GM19455 (cell line): Measurements from ENCODE around the gene TMEM117.
A peak's percentile ranks its signal among the peaks of the same experiment; 100 is the strongest.

ENCODE experiments used
- ATAC-seq: cut with Tn5 transposase; IDR thresholded peaks from one replicate; pipeline ENCODE4 v1.9.1; 2021; ENCODE audit not compliant: unreplicated experiment

The TMEM117 gene

DNA sequence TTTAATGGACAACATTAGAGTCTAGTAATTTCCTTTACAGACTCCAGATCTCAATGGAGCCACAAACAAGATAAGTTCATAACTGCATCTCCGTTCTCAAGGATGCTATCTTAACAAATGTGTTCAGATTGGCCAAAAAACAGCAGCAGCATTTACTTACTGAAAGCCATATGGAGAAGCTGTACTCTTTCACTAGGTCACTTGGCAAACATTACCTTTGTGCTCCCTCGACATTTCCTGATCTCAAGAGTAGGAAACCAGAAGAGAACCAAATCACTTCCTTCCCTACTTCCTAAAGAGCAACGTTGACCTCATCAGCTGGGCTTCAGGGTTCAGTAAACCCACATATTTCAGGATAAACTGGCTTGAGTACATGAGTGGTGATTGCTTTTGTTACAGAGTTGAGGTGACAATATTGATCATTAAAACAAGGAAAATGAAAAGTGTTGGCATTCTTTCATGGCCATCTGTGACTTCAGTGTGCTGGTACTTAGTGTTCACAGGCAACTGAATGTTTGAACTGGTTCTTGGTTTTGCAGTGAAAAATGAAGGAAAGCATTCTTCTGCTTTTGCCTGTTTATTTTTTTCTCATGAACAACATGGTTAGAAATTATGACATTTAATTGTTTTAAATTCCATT, 449.6 kb downstream of the TMEM117 start:
- no peak for ATAC-seq

DNA sequence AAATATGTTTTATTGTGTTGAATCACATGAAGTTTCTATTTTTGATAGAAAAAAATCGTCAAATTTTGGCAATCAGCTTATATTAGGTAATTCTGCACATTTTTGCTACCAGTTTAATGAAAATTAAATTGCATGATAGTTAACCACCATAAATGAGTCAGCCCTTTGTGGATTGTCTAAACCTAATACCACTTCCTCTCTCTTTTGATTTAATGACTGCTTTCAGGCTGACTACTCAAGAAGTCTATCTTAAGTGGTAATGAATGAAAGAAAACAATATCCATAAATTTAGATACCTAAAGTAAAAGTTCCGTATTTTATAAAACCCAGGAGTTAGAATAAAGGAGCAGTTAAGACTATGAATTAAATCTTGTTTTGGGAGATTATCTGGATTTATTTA, 450.5 kb downstream of the TMEM117 start:
- no peak for ATAC-seq

DNA sequence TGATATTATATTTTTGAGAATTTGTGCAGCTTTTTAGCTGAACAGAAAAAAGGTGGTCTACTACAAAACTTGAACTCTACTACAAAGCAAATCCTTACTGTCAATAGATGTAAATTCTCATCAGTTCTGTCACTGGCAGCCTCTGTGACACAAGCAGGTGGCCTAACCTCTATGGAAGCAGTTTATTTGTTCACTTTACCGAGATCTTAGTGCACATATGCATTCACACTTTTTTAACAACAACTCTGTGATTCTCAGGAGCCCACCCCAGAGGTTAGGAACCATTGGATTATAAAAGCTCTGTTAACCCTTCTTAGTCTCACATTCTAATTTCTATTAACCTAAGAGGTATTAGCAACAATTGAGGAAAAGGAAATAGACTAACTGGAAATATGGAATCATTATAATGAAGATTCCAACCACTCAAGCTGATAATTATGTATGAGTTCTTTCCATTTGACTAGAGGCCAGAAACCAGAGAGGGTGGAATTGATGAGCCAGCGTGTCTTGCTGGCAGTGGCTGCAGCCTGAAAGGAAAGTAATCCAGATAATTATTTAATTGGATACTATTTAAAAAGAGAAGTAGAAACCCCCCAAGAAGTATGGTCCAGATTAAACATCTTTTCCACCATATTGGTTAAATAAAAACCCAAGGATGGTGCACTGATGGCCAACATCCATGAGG, 451.1 kb downstream of the TMEM117 start:
- no peak for ATAC-seq

DNA sequence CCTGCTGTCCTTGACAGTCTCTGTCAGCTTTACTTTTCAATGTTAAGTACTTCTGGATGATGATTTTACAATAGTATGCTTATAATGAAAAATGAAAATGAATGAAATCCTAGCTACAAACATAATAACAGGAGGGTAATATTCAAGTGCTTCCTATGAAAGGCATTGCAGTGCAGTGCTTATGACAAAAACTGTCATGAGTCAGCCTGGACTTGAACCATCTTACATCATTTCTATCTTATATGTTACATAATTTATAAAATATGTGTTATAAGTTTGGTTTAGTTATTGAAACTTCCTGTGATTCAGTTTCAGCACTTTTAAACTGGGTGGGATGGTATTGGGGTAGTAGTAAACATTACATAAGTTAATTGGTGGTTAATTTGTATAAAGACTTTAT, 451.7 kb downstream of the TMEM117 start:
- ATAC-seq = no peak

DNA sequence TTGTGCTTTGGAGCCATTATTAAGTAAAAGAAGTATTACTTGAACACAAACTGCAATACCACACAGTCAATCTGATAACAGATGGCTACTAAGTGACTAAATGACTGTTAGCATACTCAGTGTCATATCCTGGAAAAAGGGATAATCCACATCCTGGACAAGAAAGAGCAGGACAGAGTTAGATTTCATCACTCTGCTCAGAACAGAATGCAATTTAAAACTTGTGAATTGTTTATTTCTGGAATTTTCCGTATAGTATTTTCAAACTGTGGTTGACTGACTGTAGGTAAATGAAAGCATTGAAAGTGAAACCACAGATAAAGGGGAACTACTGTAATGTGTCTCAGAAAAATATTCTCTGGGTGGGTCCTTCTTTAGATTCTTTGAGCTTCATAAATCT, 458.8 kb downstream of the TMEM117 start:
- ATAC-seq = peak; percentile 98

DNA sequence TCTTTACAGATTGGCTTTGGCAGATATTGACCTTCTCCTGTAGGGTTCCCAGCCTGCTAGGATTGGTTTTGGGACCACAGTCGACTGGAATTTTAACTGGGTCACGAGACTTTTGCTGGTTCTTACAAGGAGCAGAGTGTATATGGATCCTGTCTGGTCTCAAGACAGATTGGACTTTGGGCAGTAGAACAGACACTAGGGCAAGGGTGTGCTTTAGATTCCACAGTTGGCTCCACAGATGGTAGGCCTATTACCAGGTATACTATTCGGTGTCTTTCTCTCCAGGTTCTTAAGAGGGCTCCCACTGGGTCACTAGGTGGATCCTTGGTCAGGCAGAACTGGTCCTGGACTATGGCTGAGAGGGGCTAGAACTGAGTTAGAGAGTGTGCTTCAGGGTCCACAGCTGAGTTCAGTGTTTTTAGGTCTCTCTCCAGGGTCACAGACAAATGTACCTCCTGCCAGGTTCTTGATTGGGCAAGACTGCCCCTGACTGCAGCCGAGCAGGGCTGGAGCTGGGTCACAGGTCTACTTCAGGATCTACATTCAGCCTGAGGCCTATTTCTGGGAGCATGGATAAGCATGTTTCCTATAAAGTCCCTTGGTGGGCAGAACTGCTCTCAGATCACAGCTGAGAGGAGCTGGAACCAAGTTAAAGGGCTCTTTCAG, 460.2 kb downstream of the TMEM117 start:
- ATAC-seq = no peak

DNA sequence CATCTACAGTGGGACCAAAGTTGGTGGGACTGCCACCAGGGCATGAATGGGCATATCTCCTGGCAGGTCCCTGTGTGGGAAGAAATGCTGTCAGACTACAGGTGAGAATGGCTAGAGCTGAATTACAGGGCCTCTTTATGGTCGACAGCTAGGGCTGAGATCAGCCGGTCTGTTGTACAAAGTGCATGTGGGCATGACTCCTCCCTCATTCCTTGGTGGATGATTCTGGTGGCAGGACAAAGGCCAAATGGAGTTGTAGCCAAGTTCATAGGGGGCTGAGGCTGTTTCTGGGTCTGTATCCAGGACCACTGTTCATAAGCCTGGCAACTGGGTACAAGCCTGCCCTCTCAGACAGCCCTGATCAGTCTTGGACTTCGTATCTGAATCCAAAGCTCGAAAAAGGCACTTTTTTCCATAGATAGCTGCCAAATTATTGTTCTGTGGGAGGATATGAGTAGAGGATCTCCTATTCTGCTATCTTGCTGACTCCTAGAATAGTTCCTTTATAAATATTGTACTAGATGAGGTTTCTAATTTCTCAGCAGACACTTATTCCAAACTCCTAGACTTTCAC, 460.8 kb downstream of the TMEM117 start:
- ATAC-seq = no peak

DNA sequence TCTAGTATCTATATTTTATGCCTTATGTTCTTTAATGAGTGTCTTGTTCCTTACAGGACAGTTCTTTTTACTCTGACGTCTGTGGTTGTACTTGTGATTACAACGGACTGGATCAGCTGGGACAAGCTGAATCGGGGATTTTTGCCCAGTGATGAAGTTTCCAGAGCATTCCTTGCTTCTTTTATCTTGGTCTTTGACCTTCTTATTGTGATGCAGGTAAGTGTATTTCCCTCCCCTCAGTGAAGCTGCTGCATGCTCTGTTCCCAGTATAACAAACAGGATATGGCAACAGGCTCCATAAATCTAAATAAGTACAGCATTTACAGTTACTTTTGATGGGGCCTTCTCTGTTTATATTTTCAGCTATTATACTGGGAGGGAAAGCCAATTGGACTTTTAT, 463.6 kb downstream of the TMEM117 start:
- no peak for ATAC-seq

DNA sequence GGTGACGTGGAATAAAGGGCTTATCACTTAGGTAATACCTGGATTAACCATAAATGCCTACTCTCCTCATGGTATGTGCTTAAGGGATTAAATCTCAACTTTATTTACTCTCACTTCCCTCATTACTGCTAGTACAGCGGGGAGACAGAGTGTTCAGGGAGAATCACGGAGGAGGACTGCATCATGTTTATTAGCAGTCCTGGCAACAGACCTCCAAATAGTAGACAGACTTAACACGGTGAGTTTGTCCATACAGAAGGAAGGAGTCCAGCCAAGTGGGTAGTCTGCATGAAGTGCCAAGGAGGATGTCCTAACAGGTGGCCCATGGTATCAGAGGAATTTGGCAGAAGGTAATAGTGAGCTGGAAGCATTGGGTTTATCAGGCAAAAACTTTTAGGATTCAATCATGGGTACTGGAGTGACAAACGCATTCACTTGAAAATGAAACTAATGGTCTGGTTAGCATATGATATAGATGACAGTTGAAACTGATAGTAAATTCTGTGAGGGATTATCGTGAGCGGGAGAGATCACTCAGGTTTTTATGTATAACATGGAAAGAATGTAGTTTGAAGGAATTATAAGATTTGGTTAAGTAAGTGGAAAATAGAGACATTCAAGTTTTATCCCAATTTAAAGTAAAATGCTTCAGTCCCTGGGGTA, 471.8 kb downstream of the TMEM117 start:
- ATAC-seq = no peak

DNA sequence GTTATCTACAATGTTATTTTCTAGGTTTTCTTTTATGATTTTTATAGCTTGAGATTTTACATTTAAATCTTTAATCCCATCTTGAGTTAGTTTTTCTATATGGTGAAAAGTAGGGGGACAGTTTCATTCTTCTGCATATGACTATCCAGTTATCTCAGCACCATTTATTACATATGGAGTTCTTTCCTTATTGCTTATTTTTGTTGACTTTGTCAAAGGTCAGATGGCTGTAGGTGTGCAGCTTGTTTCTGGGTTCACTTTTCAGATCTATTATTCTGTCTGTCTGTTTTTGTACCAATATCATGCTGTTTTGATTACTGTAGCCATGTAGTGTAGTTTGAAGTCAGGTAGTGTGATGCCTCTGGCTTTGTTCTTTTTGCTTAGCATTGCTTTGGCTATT, 477.3 kb downstream of the TMEM117 start:
- no peak for ATAC-seq

DNA sequence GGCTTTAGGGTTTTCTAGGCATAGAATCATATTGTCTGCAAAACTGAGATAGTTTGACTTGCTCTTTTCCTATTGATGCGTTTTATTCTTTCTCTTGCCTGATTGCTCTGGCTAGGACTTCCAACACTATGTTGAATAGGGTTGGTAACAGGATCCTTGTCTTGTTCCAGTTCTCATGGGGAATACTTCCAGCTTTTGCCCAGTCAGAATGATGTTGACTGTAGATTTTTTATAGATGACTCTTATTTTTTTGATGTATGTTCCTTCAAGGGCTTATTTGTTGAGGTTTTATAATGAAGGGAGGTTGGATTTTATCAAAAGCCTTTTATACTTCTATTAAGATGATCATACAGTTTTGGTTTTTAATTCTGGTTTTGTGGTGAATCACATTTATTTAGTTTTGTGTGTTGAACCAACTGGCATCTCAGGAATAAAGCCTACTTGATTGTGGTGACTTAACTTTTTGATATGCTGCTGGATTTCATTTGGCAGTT, 478.2 kb downstream of the TMEM117 start:
- no peak for ATAC-seq

DNA sequence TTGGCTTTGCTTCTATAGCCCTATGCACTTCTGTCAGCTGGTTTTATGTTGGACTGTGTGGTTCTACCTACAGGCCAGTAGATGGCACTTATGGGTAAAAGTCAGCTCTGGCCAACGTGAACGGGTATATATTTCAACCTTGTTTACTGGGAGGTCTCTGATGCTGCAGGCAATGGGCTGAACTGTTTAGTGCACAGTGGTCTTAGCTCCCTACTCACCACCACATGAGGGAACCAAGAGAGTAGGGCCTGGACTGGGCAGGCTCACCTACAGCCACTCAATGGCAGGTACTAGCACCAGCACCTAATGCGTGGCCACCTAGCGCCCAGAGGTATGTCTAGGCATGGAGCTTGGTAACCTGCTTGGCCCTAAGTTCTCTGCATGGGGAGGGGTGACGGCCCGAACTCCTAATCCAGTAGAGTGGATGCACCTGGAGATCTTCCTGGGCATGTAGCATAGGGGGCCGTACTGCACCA, 481.8 kb downstream of the TMEM117 start:
- ATAC-seq = peak; percentile 81

DNA sequence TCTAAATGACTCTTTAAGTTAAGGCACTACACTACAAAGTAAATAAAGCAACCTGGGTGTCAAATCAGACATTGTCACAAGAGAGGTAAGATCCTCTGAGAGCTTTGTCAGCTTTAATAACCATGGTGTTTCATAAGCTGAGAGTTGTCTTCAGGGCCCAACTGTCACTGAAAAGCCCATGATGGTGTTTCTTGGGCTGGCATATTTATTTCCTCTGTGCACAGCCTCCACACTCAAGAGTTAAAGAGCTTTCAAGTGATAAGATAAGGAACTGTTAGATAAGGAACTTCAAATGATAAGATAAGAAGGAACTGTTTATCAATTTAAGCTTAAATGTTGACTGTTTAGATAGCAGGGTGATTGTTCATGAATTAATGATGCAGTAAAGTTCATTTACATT, 495.4 kb downstream of the TMEM117 start:
- ATAC-seq = no peak

DNA sequence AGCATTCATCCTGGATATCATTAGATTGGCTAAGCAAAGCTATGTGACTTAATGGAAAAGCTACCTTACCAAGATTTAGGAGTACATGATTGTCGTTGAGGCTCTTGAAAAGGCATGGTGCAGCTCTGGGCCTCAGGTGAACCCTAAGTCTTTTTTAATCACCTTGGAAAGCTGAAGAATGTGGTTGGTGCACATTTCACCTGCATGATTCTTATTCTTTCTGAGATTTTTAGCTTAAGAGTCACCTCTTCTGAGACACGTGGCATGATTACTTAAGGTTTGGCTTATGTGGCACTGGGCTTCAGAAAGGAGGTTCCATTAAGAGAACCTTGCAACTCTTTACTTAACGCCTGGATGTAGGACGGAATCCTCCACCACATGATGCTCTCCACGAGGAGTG, 498.5 kb downstream of the TMEM117 start:
- ATAC-seq = no peak

DNA sequence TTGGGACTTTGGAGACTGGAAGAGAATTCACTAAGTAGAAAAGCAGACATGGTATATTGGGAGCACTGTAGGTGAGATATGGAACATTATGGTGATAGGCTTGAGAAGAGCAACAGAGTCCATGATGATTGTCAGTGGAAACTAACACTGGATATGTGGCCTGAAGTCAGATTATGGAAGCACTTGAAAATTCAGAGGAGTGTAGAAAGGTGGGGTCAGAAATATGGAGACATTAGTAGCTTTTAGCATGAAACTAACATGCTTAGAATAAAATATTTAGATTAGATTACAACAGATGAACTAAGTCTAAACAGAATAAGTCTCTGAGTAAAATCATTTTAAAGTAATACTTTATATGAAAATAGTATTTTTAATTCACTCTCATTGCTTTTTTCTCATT, 499.1 kb downstream of the TMEM117 start:
- ATAC-seq = no peak

DNA sequence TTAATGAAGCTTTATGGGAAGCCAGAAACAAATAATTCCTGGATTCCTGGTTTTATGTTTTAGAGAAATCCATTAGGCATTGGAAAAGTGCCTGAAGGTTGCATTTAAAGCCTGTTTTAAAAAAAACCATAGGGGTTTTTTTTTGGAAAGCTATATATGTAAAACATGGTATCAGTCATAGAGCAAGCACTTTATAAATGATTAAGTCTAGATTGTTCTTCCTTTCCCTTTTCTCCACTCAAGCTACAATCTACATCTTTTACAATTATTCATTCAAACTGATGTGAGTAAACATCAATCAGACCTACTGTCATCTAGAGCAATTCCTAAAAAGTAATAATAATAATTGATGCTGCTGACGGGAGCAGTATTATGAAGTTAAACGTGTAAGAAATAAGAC, 500.7 kb downstream of the TMEM117 start:
- ATAC-seq = no peak

DNA sequence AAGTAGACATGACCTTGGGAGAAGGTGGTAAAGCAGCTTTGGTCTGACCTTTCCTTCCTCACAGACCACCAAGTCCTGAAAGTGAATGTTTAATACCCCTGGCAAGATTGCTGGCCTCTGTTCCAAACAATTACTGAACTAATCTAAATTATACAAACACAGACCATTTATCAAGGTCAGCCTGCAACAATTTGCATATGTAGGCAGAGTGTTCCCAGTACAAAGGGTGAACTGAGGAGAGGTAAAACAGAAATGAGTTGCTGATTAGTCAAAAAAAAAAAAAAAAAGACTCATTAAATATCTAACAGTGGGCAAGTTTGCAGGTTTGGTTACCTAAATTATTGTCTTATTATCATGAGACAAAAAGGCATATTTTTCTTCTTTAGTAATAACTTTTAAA, 506.5 kb downstream of the TMEM117 start:
- no peak for ATAC-seq

DNA sequence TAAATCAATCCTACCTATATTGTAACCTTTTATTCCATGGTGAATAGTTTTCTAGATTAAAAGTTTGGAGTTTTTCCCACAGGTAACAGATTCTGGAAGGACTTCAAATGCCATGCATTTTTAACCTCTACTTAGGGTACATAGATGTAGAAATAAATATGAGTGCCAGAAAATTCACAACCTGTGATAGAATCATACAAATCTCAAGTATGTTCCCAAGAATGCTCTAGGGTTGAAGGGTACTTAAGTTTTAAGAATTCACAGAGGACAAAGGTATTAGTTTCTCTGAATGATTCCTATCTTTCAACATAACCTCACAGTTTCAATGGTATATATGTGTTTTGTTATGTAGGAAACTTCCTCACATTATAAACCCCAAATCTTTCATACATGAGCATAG, 511.3 kb downstream of the TMEM117 start:
- ATAC-seq = no peak

DNA sequence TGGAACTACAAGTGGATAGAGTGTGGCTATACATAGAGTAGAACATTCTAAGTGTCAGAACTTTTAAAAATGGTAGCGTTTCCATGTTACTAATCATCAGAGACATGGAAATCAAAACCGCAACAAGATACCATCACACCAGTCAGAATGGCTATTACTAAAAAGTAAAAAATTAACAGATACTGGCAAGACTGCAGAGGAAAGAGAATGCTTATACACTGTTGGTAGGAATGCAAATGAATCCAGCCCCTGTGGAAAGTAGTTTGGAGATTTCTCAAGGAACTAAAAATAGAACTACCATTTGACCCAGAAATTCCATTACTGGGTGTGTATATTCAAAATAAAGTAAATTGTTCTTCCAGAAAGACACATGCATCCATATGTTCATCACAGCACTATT, 521.6 kb downstream of the TMEM117 start:
- ATAC-seq = no peak

DNA sequence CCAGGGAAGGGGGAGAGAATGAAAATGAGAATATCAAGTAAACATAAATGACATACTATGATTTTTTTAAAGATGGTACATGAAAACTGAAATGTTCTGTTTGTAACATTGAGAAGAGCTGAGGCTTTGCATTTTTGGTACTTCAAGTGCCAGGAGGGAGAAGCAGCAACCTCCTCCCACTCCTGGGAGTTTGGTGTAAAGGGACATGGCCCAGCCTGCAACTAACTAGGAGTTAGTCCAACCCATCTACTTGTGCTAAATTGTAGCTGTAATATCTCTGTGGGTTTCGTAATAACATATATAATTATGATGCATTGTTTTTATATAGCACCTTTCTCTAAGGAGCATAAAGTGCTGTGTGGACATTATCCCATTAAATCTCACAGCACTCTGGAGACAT, 522.8 kb downstream of the TMEM117 start:
- no peak for ATAC-seq

DNA sequence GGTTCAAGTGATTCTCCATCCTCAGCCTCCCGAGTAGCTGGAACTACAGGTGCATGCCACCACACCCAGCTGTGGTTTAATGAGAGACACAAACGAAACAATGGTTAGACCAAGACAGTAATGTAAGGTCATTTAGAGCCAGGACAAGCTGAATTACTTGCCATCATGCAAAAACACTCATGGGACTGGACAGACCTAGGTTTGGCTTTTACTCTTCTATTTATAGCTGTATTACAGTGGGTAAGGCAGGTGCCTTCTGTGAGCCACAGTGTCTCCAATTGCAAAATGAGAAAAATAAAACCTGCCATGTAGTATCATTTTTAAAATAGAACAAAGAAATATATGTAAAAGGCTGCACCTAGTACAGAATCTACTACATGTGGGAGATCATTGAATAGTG, 527.1 kb downstream of the TMEM117 start:
- no peak for ATAC-seq
